Rectal smooth muscle tissue (tissue), 1 donor: Measurements from ENCODE around the gene GAREM1.

ENCODE experiments used
- H3K27ac ChIP-seq: one replicate; pipeline ENCODE4 v1.7.0; 2013; ENCODE audit warnings: low read depth, low read length, inconsistent platforms
- H3K27me3 ChIP-seq: one replicate; pipeline ENCODE4 v1.7.0; 2013; ENCODE audit warnings: low read length; ENCODE audit not compliant: control insufficient read depth, insufficient read depth
- H3K36me3 ChIP-seq: one replicate; pipeline ENCODE4 v1.7.0; 2013; ENCODE audit warnings: low read length; ENCODE audit not compliant: control insufficient read depth, insufficient read depth
- H3K4me1 ChIP-seq: one replicate; pipeline ENCODE4 v1.7.0; 2013; ENCODE audit warnings: low read length; ENCODE audit not compliant: control insufficient read depth, insufficient read depth
- H3K4me3 ChIP-seq: one replicate; pipeline ENCODE4 v1.7.0; 2013; ENCODE audit warnings: low read length
- H3K9ac ChIP-seq: one replicate; pipeline ENCODE4 v1.7.0; 2013; ENCODE audit warnings: low read length

Gene GAREM1

GRCh38 chr18:32287249-32287648 is 183.4 kb downstream of the GAREM1 start:
- no peak overlapping the region for H3K27ac ChIP-seq
- H3K9ac ChIP-seq: no peak overlapping the region
- peaks cover 2% of the 10 kb centered on the region for H3K4me1 ChIP-seq
- H3K27me3 ChIP-seq: no peaks in the 10 kb centered on the region
- H3K36me3 ChIP-seq: no peaks in the 10 kb centered on the region
- no peak overlapping the region for H3K4me3 ChIP-seq

GRCh38 chr18:32286749-32287148 is 183.9 kb downstream of the GAREM1 start:
- H3K36me3 ChIP-seq: no peaks in the 10 kb centered on the region
- no peak overlapping the region for H3K9ac ChIP-seq
- no peak overlapping the region for H3K27ac ChIP-seq
- no peak overlapping the region for H3K4me3 ChIP-seq
- H3K4me1 ChIP-seq: peaks cover 2% of the 10 kb centered on the region
- H3K27me3 ChIP-seq: no peaks in the 10 kb centered on the region

- H3K4me1 ChIP-seq: peaks cover 2% of the 10 kb centered on the region
- H3K36me3 ChIP-seq: no peaks in the 10 kb centered on the region
- H3K27me3 ChIP-seq: no peaks in the 10 kb centered on the region
- no peak overlapping the region for H3K27ac ChIP-seq
- no peak overlapping the region for H3K9ac ChIP-seq
- H3K4me3 ChIP-seq: no peak overlapping the region
These were observed 186.4 kb downstream of the GAREM1 start for GRCh38 chr18:32284284-32284683.

GRCh38 chr18:32280911-32281310 is 189.8 kb downstream of the GAREM1 start:
- Histone ChIP-seq H3K4me3 (no peak overlapping the region), H3K27me3 (no peaks in the 10 kb centered on the region), H3K27ac (no peak overlapping the region), H3K36me3 (no peaks in the 10 kb centered on the region), H3K9ac (no peak overlapping the region), H3K4me1 (peaks cover 2% of the 10 kb centered on the region)

GRCh38 chr18:32280188-32280783 is 190.4 kb downstream of the GAREM1 start:
- Histone ChIP-seq H3K27ac (no peak overlapping the region), H3K9ac (no peak overlapping the region), H3K4me1 (peaks cover 2% of the 10 kb centered on the region)

GRCh38 chr18:32278177-32278799 is 192.4 kb downstream of the GAREM1 start:
- Histone ChIP-seq H3K36me3 (no peaks in the 10 kb centered on the region), H3K4me1 (no peaks in the 10 kb centered on the region), H3K27me3 (no peaks in the 10 kb centered on the region), H3K9ac (no peak overlapping the region), H3K4me3 (no peak overlapping the region), H3K27ac (no peak overlapping the region)

More at GRCh38 chr18:32280188-32280783, 190.4 kb downstream of the GAREM1 start:
- Histone ChIP-seq H3K36me3 (no peaks in the 10 kb centered on the region), H3K27me3 (no peaks in the 10 kb centered on the region), H3K4me3 (no peak overlapping the region)

GRCh38 chr18:32277549-32277948 is 193.1 kb downstream of the GAREM1 start:
- Histone ChIP-seq H3K27me3 (no peaks in the 10 kb centered on the region), H3K27ac (no peak overlapping the region), H3K4me3 (no peak overlapping the region), H3K36me3 (no peaks in the 10 kb centered on the region), H3K9ac (no peak overlapping the region), H3K4me1 (no peaks in the 10 kb centered on the region)

- no peak overlapping the region for H3K27ac ChIP-seq
- no peaks in the 10 kb centered on the region for H3K27me3 ChIP-seq
- H3K9ac ChIP-seq: no peak overlapping the region
- no peak overlapping the region for H3K4me3 ChIP-seq
- H3K36me3 ChIP-seq: no peaks in the 10 kb centered on the region
- no peaks in the 10 kb centered on the region for H3K4me1 ChIP-seq
These were observed 193.8 kb downstream of the GAREM1 start for GRCh38 chr18:32276906-32277305.

- H3K4me3 ChIP-seq: no peak overlapping the region
- no peak overlapping the region for H3K9ac ChIP-seq
- no peaks in the 10 kb centered on the region for H3K27me3 ChIP-seq
- no peak overlapping the region for H3K27ac ChIP-seq
- no peaks in the 10 kb centered on the region for H3K36me3 ChIP-seq
- no peaks in the 10 kb centered on the region for H3K4me1 ChIP-seq
These were observed 194.4 kb downstream of the GAREM1 start for GRCh38 chr18:32276256-32276655.

GRCh38 chr18:32275221-32275620 is 195.5 kb downstream of the GAREM1 start:
- H3K4me1 ChIP-seq: no peaks in the 10 kb centered on the region
- no peak overlapping the region for H3K4me3 ChIP-seq
- no peak overlapping the region for H3K27ac ChIP-seq
- H3K36me3 ChIP-seq: peaks cover under 1% of the 10 kb centered on the region
- H3K27me3 ChIP-seq: no peaks in the 10 kb centered on the region
- H3K9ac ChIP-seq: no peak overlapping the region

GRCh38 chr18:32274307-32274706 is 196.4 kb downstream of the GAREM1 start:
- Histone ChIP-seq H3K4me1 (no peaks in the 10 kb centered on the region), H3K36me3 (peaks cover 2% of the 10 kb centered on the region), H3K4me3 (no peak overlapping the region), H3K27ac (no peak overlapping the region), H3K27me3 (no peaks in the 10 kb centered on the region), H3K9ac (no peak overlapping the region)

GRCh38 chr18:32271672-32272208 is 198.9 kb downstream of the GAREM1 start:
- no peak overlapping the region for H3K9ac ChIP-seq
- no peak overlapping the region for H3K27ac ChIP-seq
- H3K4me1 ChIP-seq: no peaks in the 10 kb centered on the region
- H3K27me3 ChIP-seq: no peaks in the 10 kb centered on the region
- H3K36me3 ChIP-seq: peaks cover 7% of the 10 kb centered on the region
- no peak overlapping the region for H3K4me3 ChIP-seq

- Histone ChIP-seq H3K4me3 (no peak overlapping the region), H3K4me1 (no peaks in the 10 kb centered on the region), H3K27ac (no peak overlapping the region), H3K9ac (no peak overlapping the region), H3K27me3 (no peaks in the 10 kb centered on the region), H3K36me3 (peaks cover 7% of the 10 kb centered on the region)
These were observed 200.3 kb downstream of the GAREM1 start for GRCh38 chr18:32270341-32270740.
